Central memory CD8-positive, alpha-beta T cell (primary cell): ENCODE measurements around the gene DLL1.

Source experiments
- ATAC-seq: fragments of 150-1000 bp; cut with Tn5 transposase; replicated peaks from 2 replicates; pipeline ENCODE4 v1.10.0; 2022; ENCODE audit warnings: mild to moderate bottlenecking, moderate FRiP score, moderate number of reproducible peaks; ENCODE audit not compliant: poor library complexity, severe bottlenecking; ENCODE audit errors: extremely low read depth
- DNase-seq, 2 donors: peaks; one replicate each; pipeline ENCODE4 v3.0.0; 2021; ENCODE audit warnings: low spot score in 2 of 2
- H3K27ac Mint-ChIP-seq: one replicate; pipeline ENCODE4 v1.8.0; 2022; ENCODE audit warnings: low read depth, mild to moderate bottlenecking, moderate library complexity, mixed read lengths
- H3K27me3 Mint-ChIP-seq: one replicate; pipeline ENCODE4 v1.8.0; 2022; ENCODE audit warnings: mixed read lengths
- H3K36me3 Mint-ChIP-seq: one replicate; pipeline ENCODE4 v1.8.0; 2022; ENCODE audit warnings: mild to moderate bottlenecking, moderate library complexity, mixed read lengths; ENCODE audit not compliant: insufficient read depth
- H3K4me1 Mint-ChIP-seq: one replicate; pipeline ENCODE4 v1.8.0; 2022; ENCODE audit warnings: mixed read lengths
- H3K4me3 Mint-ChIP-seq: one replicate; pipeline ENCODE4 v1.8.0; 2022; ENCODE audit warnings: mild to moderate bottlenecking, moderate library complexity, mixed read lengths
- H3K9me3 Mint-ChIP-seq: one replicate; pipeline ENCODE4 v1.8.0; 2022; ENCODE audit warnings: mixed read lengths

DLL1 gene

DNA sequence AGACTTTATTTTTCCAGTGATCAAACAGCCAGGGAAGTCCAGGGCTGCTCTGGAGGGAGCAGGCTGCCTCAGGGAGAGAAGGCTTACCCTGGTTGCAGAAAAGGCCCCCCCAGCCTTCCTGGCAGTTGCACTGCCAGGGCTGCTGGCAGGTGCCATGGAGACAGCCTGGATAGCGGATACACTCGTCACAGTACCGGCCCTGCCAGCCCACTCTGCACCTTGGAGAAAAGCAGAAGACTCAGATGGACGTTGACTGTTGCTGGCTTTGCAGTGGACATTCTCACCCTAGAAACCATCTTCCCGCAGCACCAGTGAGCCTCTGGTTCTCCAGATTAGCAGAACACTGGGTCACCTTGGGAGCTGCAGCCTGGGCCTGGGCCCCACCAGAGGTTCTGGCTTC lies 5.4 kb downstream of the DLL1 start:
- peaks cover 13% of the 10 kb centered on the region for H3K36me3 Mint-ChIP-seq
- ATAC-seq = no peak
- DNase-seq = no peak
- no peak overlapping the region for H3K4me3 Mint-ChIP-seq
- no peaks in the 10 kb centered on the region for H3K9me3 Mint-ChIP-seq
- H3K4me1 Mint-ChIP-seq = peaks cover 15% of the 10 kb centered on the region
- H3K27me3 Mint-ChIP-seq = peaks cover 42% of the 10 kb centered on the region
- no peak overlapping the region for H3K27ac Mint-ChIP-seq

DNA sequence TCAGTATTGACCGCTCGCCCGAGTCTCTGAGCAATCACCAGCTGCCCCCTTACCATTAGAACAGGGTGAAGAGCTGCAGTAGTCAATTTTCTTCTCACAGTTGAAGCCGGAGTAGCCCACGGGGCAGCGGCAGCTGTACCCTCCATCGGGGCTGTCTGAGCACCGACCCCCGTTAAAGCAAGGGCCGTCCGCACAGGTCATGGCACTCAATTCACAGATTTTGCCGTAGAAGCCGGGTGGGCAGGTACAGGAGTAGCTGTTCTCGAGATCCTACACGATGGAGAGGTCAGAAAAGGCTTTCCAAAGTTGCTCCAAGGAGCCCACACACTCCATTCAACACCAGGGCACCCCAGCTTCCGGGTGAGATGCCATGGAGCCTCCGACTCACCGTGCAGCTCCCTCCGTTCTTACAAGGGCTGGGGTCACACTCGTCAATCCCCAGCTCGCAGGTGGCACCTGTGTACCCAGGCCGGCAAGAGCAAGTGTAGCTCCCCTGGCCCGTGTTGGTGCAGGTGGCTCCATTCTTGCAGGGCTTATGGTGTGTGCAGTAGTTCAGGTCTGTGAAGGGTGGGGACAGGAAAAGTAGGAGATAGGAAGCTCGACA lies 5.9 kb downstream of the DLL1 start:
- Mint-ChIP-seq H3K36me3 (peaks cover 13% of the 10 kb centered on the region), H3K4me1 (peaks cover 13% of the 10 kb centered on the region), H3K9me3 (no peaks in the 10 kb centered on the region)

DNA sequence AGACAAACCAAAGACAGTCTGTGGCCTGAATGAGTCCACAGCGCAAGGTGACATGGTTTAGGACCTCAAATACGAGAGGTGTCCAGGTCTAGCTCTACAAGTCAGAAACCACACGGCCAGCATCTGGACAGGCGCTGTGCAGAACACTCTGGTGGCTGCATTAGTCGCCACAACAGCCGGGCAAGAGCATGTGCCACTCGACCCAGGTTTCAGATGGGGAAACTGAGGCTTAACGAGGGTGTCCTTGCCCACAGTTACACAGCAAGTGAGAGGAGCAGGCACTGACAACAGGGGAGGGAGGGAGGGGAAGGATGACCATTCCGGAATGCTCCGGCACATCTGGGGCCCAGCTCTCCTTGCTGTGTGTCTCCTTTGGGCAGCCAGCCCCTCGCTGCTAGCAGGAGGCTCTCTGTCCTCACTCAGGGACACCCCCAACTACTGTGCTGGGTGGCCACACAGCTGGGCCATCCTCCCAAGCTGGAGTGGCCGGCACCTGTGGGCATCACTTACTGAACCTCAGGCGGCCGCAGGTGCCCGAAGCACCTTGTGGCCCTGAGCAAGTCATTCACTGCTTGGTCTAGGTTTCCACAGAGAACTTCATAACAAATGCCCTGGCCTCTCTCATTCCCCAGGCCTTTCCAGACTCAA lies 6.6 kb downstream of the DLL1 start:
- H3K27ac Mint-ChIP-seq = no peak overlapping the region
- peaks cover 47% of the 10 kb centered on the region for H3K27me3 Mint-ChIP-seq
- no peak for ATAC-seq
- no peaks in the 10 kb centered on the region for H3K9me3 Mint-ChIP-seq
- no peak overlapping the region for H3K4me3 Mint-ChIP-seq
- H3K4me1 Mint-ChIP-seq = peaks cover 19% of the 10 kb centered on the region
- peaks cover 13% of the 10 kb centered on the region for H3K36me3 Mint-ChIP-seq
- no peak for DNase-seq

More for the DNA sequence above, 5.9 kb downstream of the DLL1 start:
- H3K27ac Mint-ChIP-seq = no peak overlapping the region
- no peak for ATAC-seq
- no peak overlapping the region for H3K4me3 Mint-ChIP-seq
- no peak for DNase-seq
- H3K27me3 Mint-ChIP-seq = peaks cover 42% of the 10 kb centered on the region

DNA sequence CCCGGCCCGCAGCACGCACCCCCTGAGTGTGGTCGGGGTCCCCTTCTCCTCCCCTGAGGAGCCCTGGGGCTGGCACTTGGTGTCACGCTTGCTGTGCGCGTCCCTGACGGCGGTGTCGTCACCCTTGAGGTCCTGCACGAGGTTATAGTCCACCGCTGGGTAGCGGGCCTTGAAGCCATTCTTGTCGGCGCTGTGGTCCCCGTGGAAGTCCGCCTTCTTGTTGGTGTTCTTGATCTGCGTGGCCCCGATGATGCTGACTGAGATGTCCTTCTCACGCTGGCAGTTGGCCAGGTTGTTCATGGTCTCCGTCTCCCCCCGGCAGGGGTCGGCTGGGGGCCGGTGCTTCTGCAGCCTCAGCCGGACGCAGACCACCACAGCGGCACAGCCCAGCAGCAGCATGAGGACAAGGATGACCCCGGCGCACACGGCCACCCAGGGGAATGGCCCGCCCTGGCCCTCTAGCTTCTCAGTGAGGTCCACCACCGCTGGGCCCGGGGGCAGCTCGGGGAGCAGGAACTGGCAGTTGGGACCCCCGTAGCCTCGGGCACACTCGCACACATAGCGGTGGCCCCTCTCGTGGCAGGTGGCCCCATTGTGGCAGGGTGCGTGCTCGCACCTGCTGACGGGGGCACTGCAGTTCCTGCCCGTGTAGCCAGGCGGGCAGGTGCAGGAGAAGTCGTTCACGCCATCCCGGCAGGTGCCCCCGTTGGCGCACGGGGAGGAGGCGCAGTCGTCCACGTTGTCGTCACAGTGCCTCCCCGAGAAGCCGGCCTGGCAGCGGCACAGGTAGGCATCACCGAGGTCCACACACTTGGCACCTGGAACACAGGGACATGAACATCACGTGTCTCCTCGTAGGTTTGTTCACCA lies 7.4 kb downstream of the DLL1 start:
- Mint-ChIP-seq H3K36me3 (peaks cover 9% of the 10 kb centered on the region), H3K9me3 (no peaks in the 10 kb centered on the region), H3K4me3 (no peak overlapping the region), H3K27ac (no peak overlapping the region), H3K27me3 (peaks cover 39% of the 10 kb centered on the region), H3K4me1 (peaks cover 20% of the 10 kb centered on the region)
- DNase-seq (no peak), ATAC-seq (no peak)

DNA sequence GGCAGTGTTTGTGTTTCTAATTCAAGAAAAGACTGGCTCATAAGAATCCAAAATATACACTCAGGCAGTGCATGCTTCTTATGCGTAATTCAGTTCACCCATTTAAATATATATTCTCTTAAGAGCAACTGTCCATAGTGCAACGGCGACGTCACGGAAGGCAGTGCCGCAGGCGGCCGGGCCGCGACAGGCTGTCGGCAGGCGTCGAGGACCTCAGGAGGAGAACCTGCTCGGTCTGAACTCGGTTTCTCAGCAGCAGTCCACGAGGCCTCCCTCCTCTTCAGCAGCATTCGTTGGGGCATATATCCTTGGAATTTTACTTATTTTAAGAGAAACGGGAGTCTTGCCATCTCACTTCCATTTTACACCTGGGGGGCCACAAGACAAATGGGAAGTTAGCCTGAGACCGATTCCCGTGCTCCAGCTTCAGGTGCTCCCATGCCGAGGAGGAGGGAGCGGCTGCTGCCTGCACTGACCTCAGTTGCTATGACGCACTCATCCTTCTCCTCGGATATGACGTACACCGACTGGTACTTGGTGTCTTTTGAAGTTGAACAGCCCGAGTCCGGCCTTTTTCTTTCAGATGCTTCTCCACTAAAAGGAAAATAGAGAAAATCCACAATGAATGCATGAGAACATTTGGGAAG lies 8.2 kb downstream of the DLL1 start:
- ATAC-seq (no peak), DNase-seq (no peak)
- Mint-ChIP-seq H3K27ac (no peak overlapping the region), H3K36me3 (peaks cover 9% of the 10 kb centered on the region), H3K4me3 (no peak overlapping the region), H3K27me3 (peaks cover 31% of the 10 kb centered on the region), H3K9me3 (no peaks in the 10 kb centered on the region), H3K4me1 (peaks cover 21% of the 10 kb centered on the region)

DNA sequence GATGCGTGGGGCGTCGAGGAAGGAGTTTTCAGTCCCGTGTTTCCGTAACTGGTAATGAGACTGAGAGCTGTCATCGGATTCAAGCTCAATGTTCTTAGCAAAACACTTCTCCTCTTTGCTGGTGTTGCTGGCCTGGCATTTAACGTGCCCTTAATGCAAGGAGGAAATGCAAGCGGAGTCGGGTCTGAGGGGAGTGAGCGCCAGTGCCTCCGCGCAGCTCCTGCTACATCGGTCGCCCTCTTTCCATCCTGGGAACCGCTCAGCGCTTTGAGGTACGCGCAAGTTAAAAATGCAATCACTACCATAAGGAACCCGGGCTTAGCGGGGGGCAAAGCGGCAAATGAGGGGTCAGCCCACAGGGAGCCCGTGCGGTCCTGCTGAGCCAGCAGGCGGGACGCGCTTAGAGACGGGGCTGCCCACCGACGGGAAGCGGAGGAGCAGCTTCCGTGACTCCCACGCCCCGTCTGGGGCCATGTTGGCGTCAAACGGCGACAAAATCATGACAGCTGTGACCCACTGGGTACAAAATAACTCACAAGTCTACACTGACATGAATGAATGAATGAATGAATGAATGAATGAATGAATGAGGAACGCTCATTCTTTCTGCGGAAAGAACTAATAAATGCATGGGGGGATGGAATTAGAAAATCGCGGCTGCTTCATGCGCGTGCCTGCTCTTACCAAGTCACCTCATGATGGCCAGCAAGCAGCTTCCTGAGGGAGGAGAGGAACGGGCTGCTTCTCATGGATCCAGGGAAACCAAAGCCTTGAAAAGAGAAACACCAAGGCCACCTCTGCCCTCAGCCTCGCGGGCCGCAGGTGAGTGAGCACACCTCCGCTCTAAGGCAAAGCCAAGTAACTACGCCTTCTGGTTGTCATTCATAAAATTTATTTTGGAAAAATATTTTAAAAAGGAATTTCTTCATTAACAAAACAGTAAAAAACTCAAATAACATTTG lies 9.3 kb downstream of the DLL1 start:
- peaks cover 25% of the 10 kb centered on the region for H3K27me3 Mint-ChIP-seq
- ATAC-seq = no peak
- H3K27ac Mint-ChIP-seq = no peak overlapping the region
- no peak for DNase-seq
- peak overlapping the region; percentile 72 for H3K4me3 Mint-ChIP-seq
- H3K4me1 Mint-ChIP-seq = peaks cover 21% of the 10 kb centered on the region
- H3K9me3 Mint-ChIP-seq = no peaks in the 10 kb centered on the region
- H3K36me3 Mint-ChIP-seq = peaks cover 9% of the 10 kb centered on the region

DNA sequence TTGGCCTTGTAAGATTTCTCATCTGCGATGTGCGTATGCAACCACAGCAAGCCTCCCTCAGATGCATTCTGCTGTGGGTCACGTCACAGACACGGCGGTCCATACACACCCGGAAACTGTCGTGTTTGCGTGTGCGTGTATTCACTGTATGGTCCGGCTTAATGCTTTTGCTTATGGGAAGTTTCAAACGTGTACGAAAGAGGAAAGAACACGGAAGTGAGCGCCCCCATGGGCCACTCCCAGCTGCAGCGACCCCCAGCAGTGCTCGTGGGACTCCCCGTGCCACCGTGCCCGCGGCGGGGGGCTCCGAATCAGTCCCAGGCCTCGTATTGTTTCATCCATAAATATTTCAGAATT lies 10.2 kb downstream of the DLL1 start:
- peak overlapping the region; percentile 77 for H3K27ac Mint-ChIP-seq
- H3K4me1 Mint-ChIP-seq = peaks cover 21% of the 10 kb centered on the region
- no peaks in the 10 kb centered on the region for H3K9me3 Mint-ChIP-seq
- DNase-seq (no peak), ATAC-seq (peak; percentile 79)
- peak overlapping the region; percentile 72 for H3K4me3 Mint-ChIP-seq
- peaks cover 9% of the 10 kb centered on the region for H3K36me3 Mint-ChIP-seq
- H3K27me3 Mint-ChIP-seq = peaks cover 15% of the 10 kb centered on the region

DNA sequence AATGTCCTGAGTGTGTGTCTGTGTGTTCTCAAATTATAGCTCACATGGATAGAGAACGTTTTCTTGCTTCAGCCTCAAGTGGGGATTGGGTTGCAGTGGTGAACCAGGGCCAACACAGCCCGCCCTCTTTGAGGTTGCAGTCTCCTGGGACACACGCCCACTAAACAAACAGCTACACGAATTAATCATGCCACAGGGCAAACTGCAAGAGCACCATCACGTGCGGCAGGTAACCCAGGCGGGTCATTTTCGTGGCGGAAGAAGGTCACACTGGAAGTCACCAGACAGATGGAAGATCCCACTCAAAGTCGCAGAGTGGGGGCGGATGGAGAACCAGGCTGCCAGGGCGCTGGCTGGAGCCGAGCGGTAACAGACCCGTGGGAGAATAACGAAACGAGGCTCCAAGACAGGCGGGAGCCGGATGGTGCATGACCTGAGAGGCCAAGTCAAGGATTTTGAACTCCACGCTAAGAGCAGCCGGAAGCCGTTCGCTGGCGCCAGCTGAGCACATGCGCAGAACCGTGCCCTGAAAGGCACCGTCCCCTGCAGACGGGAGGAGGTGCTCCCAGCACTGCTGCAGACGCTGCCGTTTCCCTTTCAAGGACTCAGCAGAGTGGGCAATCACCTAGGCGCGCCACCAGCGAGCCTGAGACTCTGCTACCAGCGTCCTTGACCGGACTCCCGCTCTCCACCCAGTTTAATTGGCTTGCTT lies 10.7 kb downstream of the DLL1 start:
- peak overlapping the region; percentile 77 for H3K27ac Mint-ChIP-seq
- peak; percentile 87 for ATAC-seq
- peaks cover 10% of the 10 kb centered on the region for H3K27me3 Mint-ChIP-seq
- H3K4me3 Mint-ChIP-seq = peak overlapping the region; percentile 72
- peaks cover 21% of the 10 kb centered on the region for H3K4me1 Mint-ChIP-seq
- peaks cover 9% of the 10 kb centered on the region for H3K36me3 Mint-ChIP-seq
- DNase-seq = peak in 1 of 2 donors; percentile 58
- H3K9me3 Mint-ChIP-seq = no peaks in the 10 kb centered on the region

DNA sequence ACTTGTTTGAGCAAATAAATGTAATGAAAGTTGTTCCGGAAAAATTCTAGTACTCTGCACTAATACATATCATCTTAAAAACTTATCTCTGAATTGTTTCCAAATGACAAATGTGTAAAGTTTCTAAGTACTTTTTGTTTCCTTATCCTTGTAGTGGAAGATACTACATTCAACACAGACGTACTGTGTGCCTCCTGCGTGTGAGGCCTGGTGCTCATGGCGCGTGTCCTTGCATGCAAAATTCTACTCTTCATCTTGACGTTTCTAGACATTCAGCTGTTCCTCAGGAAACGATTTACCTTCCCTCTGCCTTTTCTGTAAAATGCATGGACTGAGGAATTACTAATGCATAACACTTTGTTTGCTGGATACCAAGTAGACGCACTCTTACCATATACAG lies 11.5 kb downstream of the DLL1 start:
- Mint-ChIP-seq H3K4me3 (peak overlapping the region; percentile 72), H3K36me3 (peaks cover 9% of the 10 kb centered on the region), H3K9me3 (no peaks in the 10 kb centered on the region), H3K4me1 (peaks cover 21% of the 10 kb centered on the region), H3K27ac (peak overlapping the region; percentile 77), H3K27me3 (peaks cover 6% of the 10 kb centered on the region)
- ATAC-seq = no peak
- DNase-seq = no peak

DNA sequence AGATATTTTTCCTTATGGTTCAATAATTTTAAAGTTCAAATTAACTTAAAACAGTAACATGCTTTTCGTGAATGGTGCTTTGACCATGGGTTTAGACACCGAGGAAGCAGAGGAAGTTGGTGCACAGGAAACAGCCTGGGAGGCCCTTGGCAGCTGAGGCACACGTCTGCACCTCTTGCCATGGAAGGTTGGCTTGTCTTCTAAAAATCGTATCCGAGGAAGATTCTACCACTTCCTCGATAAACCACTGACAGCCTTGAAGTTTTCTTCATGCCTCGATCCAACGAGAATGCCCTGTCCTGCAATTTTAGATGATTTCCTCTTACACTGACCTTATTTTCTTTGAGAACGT lies 12.2 kb downstream of the DLL1 start:
- ATAC-seq (no peak), DNase-seq (no peak)
- H3K27ac Mint-ChIP-seq = no peak overlapping the region
- peaks cover 9% of the 10 kb centered on the region for H3K36me3 Mint-ChIP-seq
- H3K27me3 Mint-ChIP-seq = peaks cover 11% of the 10 kb centered on the region
- H3K4me1 Mint-ChIP-seq = peaks cover 23% of the 10 kb centered on the region
- H3K9me3 Mint-ChIP-seq = no peaks in the 10 kb centered on the region
- no peak overlapping the region for H3K4me3 Mint-ChIP-seq

DNA sequence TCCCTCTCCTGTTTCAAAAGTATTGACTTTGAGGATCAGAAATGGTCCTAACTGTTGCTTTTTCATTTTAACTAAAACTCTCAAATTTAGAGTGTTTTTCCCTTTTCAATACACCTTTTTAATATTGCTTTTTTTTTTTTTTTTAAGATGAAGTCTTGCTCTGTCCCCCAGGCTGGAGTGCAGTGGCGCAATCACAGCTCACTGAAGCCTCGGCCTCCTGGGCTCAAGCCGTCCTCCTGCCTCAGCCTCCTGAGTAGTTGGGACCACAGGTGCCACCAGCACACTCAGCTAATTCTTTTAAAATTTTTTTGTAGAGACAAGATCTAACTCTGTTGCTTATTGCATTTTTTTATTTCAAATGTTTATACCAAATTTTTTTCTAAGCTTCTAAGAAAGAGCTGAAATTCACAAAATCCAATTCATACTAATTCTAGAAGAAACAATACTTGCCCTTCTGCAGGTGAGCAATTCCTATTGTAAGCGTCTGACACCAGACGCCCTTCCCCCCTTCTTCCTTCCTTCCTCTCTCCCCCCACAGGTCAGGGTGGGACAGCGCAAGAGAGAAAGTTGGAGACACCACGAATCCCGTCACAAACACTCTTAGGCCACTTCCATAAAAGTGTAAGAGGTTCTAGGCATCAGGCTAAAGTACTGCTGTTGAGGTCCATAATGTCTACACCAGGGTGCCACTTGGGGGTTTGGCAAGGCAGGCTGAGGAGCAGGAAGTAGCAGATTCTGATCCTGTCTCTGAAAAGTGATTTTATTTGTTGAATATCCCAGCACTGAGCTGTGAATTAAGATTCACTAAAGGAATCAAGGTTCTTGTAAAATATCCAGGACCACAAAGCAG lies 12.8 kb downstream of the DLL1 start:
- peaks cover 15% of the 10 kb centered on the region for H3K27me3 Mint-ChIP-seq
- peaks cover 27% of the 10 kb centered on the region for H3K4me1 Mint-ChIP-seq
- peaks cover 9% of the 10 kb centered on the region for H3K36me3 Mint-ChIP-seq
- H3K4me3 Mint-ChIP-seq = no peak overlapping the region
- no peak for DNase-seq
- no peaks in the 10 kb centered on the region for H3K9me3 Mint-ChIP-seq
- ATAC-seq = no peak
- H3K27ac Mint-ChIP-seq = no peak overlapping the region
